Keratinocyte (primary cell): ENCODE data around the gene SLC9A7. TPM values are rescaled to one million over a fixed set of nuclear protein-coding genes. Genes with fewer than 3 reads are reported as not detected.

ENCODE experiments used
- DNase-seq: peaks from one replicate; pipeline ENCODE4 v3.0.0-alpha.2; 2011; ENCODE audit warnings: low read depth, missing footprints, low spot score
- FAIRE-seq: peaks from 2 replicates; lab custom pipeline; 2011; peaks lifted over from hg19 to GRCh38; lab: Jason Lieb, UNC
- H2AFZ ChIP-seq: 2 replicates; pipeline ENCODE4 v1.6.0; 2012; ENCODE audit warnings: low read length, control low read depth, inconsistent platforms; ENCODE audit not compliant: control insufficient read depth
- H3K27ac ChIP-seq: 2 replicates; pipeline ENCODE4 v1.5.1; 2011; ENCODE audit warnings: low read length; ENCODE audit not compliant: control insufficient read depth, insufficient read depth
- H3K27me3 ChIP-seq: 3 replicates; pipeline ENCODE4 v1.6.0; 2011; ENCODE audit warnings: low read length; ENCODE audit not compliant: control insufficient read depth, insufficient read depth; ENCODE audit errors: extremely low read depth
- H3K36me3 ChIP-seq, 2 experiments: 2 replicates in 1 of 2; 3 replicates in 1 of 2; pipeline ENCODE4 v1.5.1; 2011; ENCODE audit warnings: low read length in 2 of 2, mild to moderate bottlenecking in 1 of 2; ENCODE audit not compliant: control insufficient read depth in 2 of 2, insufficient read depth in 2 of 2; ENCODE audit errors: extremely low read depth in 1 of 2
- H3K4me1 ChIP-seq: 3 replicates; pipeline ENCODE4 v1.5.1; 2011; ENCODE audit warnings: low read length; ENCODE audit not compliant: control insufficient read depth, insufficient read depth; ENCODE audit errors: extremely low read depth
- H3K4me2 ChIP-seq: 3 replicates; pipeline ENCODE4 v1.6.0; 2011; ENCODE audit warnings: low read depth, low read length; ENCODE audit not compliant: control insufficient read depth, insufficient read depth; ENCODE audit errors: extremely low read depth
- H3K4me3 ChIP-seq, 3 experiments: fragments of 200-600 bp in 1 of 3; sonication (generic) in 1 of 3; 2 replicates in 2 of 3; 3 replicates in 1 of 3; pipeline ENCODE4 v1.5.1; 2011 to 2016; ENCODE audit warnings: low read length in 3 of 3, mild to moderate bottlenecking in 3 of 3, control low read depth in 2 of 3, inconsistent platforms in 1 of 3, low read depth in 1 of 3, mixed read lengths in 1 of 3, mixed run types in 1 of 3, moderate library complexity in 1 of 3; ENCODE audit not compliant: control insufficient read depth in 2 of 3, insufficient read depth in 2 of 3; ENCODE audit errors: extremely low read depth in 1 of 3
- H3K79me2 ChIP-seq: 2 replicates; pipeline ENCODE4 v1.6.0; 2012; ENCODE audit warnings: low read length; ENCODE audit not compliant: control insufficient read depth, insufficient read depth
- H3K9ac ChIP-seq: 3 replicates; pipeline ENCODE4 v1.6.0; 2011; ENCODE audit warnings: low read length; ENCODE audit not compliant: control insufficient read depth, insufficient read depth; ENCODE audit errors: extremely low read depth
- H3K9me1 ChIP-seq: 3 replicates; pipeline ENCODE4 v1.6.0; 2011; ENCODE audit warnings: low read length; ENCODE audit not compliant: control insufficient read depth, insufficient read depth; ENCODE audit errors: extremely low read depth
- H3K9me3 ChIP-seq: 2 replicates; pipeline ENCODE4 v1.5.1; 2012; ENCODE audit warnings: low read depth, low read length; ENCODE audit not compliant: control insufficient read depth
- H4K20me1 ChIP-seq: 3 replicates; pipeline ENCODE4 v1.6.0; 2011; ENCODE audit warnings: low read length; ENCODE audit not compliant: control insufficient read depth, insufficient read depth; ENCODE audit errors: extremely low read depth
- CTCF ChIP-seq, 3 experiments: IDR thresholded peaks in 1 of 3; conservative IDR thresholded peaks in 1 of 3; optimal IDR thresholded peaks in 1 of 3; 2 replicates in 2 of 3; 3 replicates in 1 of 3; pipeline versions ENCODE3 to v1.5.1; 2011; ENCODE audit warnings: low read length in 3 of 3, mild to moderate bottlenecking in 3 of 3, moderate library complexity in 2 of 3, control low read depth in 1 of 3, inconsistent platforms in 1 of 3; ENCODE audit not compliant: insufficient read depth in 2 of 3; ENCODE audit errors: extremely low read depth in 1 of 3
- EZH2 ChIP-seq: IDR thresholded peaks from one replicate; pipeline ENCODE4 v1.6.1; 2012; ENCODE audit warnings: inconsistent platforms, mild to moderate bottlenecking, low read length, moderate library complexity
- dilution Hi-C: fragments of 300-500 bp; cut with MboI; formaldehyde crosslinking; loops from one replicate; pipeline ENCODE4 v1.7.0; 2020; ENCODE audit warnings: low sequenced_read_pairs; ENCODE audit not compliant: extremely low pct_ligation_motif_present
- polyA plus RNA-seq, 5 experiments: library from polyadenylated mRNA; depleted of rRNA in 3 of 5; stranded (reverse) in 3 of 5; stranded (forward) in 1 of 5; unstranded in 1 of 5; fragments of >200 nt; gene quantifications; 1 replicate in 1 of 5; 2 replicates in 3 of 5; 3 replicates in 1 of 5; pipeline versions ENCODE4 v1.2.1 to v1.2.3, GENCODE V29; 2011 to 2012; ENCODE audit warnings: missing spikeins in 2 of 5, low read depth in 1 of 5, low replicate concordance in 1 of 5

Gene SLC9A7
- polyA plus RNA-seq, 1 donor (not counting 4 experiments of a cell fraction or from before 2014, with no cell fraction given) = 8.1 TPM

- dilution Hi-C loops = no loop called here
- FAIRE-seq (no peak), DNase-seq (no peak)
- Histone ChIP-seq H3K27ac (no peak overlapping the region), H3K4me3 (no peak overlapping the region), H3K36me3 (no peaks in the 10 kb centered on the region), H2AFZ (no peak overlapping the region), H4K20me1 (no peaks in the 10 kb centered on the region), H3K27me3 (no peaks in the 10 kb centered on the region), H3K4me1 (peaks cover 7% of the 10 kb centered on the region), H3K4me2 (no peak overlapping the region), H3K9me3 (no peaks in the 10 kb centered on the region), H3K79me2 (no peaks in the 10 kb centered on the region), H3K9ac (no peak overlapping the region), H3K9me1 (no peaks in the 10 kb centered on the region)
- TF ChIP-seq CTCF (optimal IDR thresholded peaks at IDR 0.05 in 1 of 3, IDR thresholded peaks at IDR 0.05 in 1 of 3, conservative IDR thresholded peaks at IDR 0.05 in 1 of 3; ENCODE audit: extremely low read depth in 1 of 3, insufficient read depth in 2 of 3, low read length in 3 of 3) = no peak
- TF ChIP-seq EZH2 = no peak
These were observed 68.1 kb downstream of the SLC9A7 start for GRCh38 chrX:46690818-46691217.

GRCh38 chrX:46687619-46688018 is 71.3 kb downstream of the SLC9A7 start:
- DNase-seq (no peak), FAIRE-seq (no peak)
- TF ChIP-seq CTCF (optimal IDR thresholded peaks at IDR 0.05 in 1 of 3, IDR thresholded peaks at IDR 0.05 in 1 of 3, conservative IDR thresholded peaks at IDR 0.05 in 1 of 3; ENCODE audit: extremely low read depth in 1 of 3, insufficient read depth in 2 of 3, low read length in 3 of 3) = no peak
- TF ChIP-seq EZH2 = no peak
- H3K27me3 ChIP-seq = no peaks in the 10 kb centered on the region
- no peaks in the 10 kb centered on the region for H3K79me2 ChIP-seq
- H3K4me2 ChIP-seq = no peak overlapping the region
- no peak overlapping the region for H3K9ac ChIP-seq
- no peak overlapping the region for H3K4me3 ChIP-seq
- H3K9me3 ChIP-seq = no peaks in the 10 kb centered on the region
- no peaks in the 10 kb centered on the region for H4K20me1 ChIP-seq
- H3K9me1 ChIP-seq = no peaks in the 10 kb centered on the region
- H3K27ac ChIP-seq = no peak overlapping the region
- H3K36me3 ChIP-seq = no peaks in the 10 kb centered on the region
- dilution Hi-C loops = no loop called here
- no peak overlapping the region for H2AFZ ChIP-seq
- peaks cover 7% of the 10 kb centered on the region for H3K4me1 ChIP-seq
